Upper lobe of left lung (tissue), 6 donors: ENCODE measurements around the gene SGSM1. TPM values are rescaled to one million over a fixed set of nuclear protein-coding genes. Genes with fewer than 3 reads are reported as not detected.

Source experiments
- ATAC-seq, 2 donors: fragments of 200-7000 bp; cut with Tn5 transposase; one replicate each; pipeline ENCODE4 v1.9.1; 2022; ENCODE audit warnings: mild to moderate bottlenecking in 2 of 2, moderate library complexity in 2 of 2; ENCODE audit not compliant: low FRiP score in 2 of 2
- DNase-seq, 2 donors: peaks; one replicate each; pipeline ENCODE4 v3.0.0-alpha.2; 2019 to 2020
- H3K27ac ChIP-seq, 4 donors: fragments of 200-600 bp; sonication (generic); one replicate each; pipeline ENCODE4 v1.5.1; 2016 to 2019
- H3K27me3 ChIP-seq, 4 donors: fragments of 200-600 bp; sonication (generic); one replicate each; pipeline ENCODE4 v1.5.1; 2017 to 2019
- H3K36me3 ChIP-seq, 4 donors: fragments of 200-600 bp; sonication (generic); one replicate each; pipeline ENCODE4 v1.5.1; 2016 to 2019
- H3K4me1 ChIP-seq, 4 donors: fragments of 200-600 bp; sonication (generic); one replicate each; pipeline ENCODE4 v1.5.1; 2018 to 2019
- H3K4me3 ChIP-seq, 4 donors: fragments of 200-600 bp; sonication (generic); one replicate each; pipeline ENCODE4 v1.5.1; 2017 to 2019; ENCODE audit warnings: mild to moderate bottlenecking in 2 of 4, moderate library complexity in 1 of 4
- H3K9me3 ChIP-seq, 4 donors: fragments of 200-600 bp; sonication (generic); one replicate each; pipeline ENCODE4 v1.5.1; 2018 to 2019
- CTCF ChIP-seq, 6 experiments: fragments of 450-650 bp in 4 of 6; fragments of 200-600 bp in 2 of 6; sonication (generic) in 2 of 6; IDR thresholded peaks; one replicate each; pipeline ENCODE4 v1.5.1; 2016 to 2019; ENCODE audit warnings: antibody characterized with exemption in 6 of 6
- EP300 ChIP-seq, 4 donors: sonication (generic); formaldehyde crosslinking; IDR thresholded peaks; one replicate each; pipeline ENCODE4 v1.5.1; 2017; ENCODE audit warnings: antibody characterized with exemption in 4 of 4, control low read depth in 2 of 4
- POLR2A ChIP-seq, 4 donors: fragments of 450-650 bp; IDR thresholded peaks; one replicate each; pipeline ENCODE4 v1.5.1; 2016 to 2017; ENCODE audit warnings: antibody characterized with exemption in 4 of 4, mild to moderate bottlenecking in 2 of 4
- POLR2AphosphoS5 ChIP-seq, 2 donors: sonication (generic); formaldehyde crosslinking; IDR thresholded peaks; one replicate each; pipeline ENCODE4 v1.5.1; 2017; ENCODE audit warnings: antibody characterized with exemption in 2 of 2
- WGBS, 2 donors: methylation state at CpG; one replicate each; pipeline ENCODE4 v1.1.5; 2017 to 2018; 5-methylcytosine and 5-hydroxymethylcytosine counted together
- total RNA-seq, 6 donors: library from RNA; depleted of rRNA in 4 of 6; stranded (reverse); fragments of >200 nt in 4 of 6; gene quantifications; one replicate each; pipeline versions ENCODE4 v1.1.0 to v1.2.1, GENCODE V29; 2016 to 2021
- donor health status: DM: no; HTN: no; CAD: no; lungs with moderate emphysema.
- donor health status: DM: no; HTN: yes; CAD: no; lungs with severe emphysema.

Gene SGSM1
- total RNA-seq, 6 donors from 2014 or later: 0.76 to 4.2 (median 2.8) TPM

GRCh38 chr22:24920029-24920428 lies 114.0 kb downstream of the SGSM1 start:
- Histone ChIP-seq H3K4me3 (no peak overlapping the region), H3K36me3 (peaks cover 0 to 12% (median 0%) of the 10 kb centered on the region in 4 donors), H3K4me1 (no peaks in the 10 kb centered on the region), H3K27me3 (no peaks in the 10 kb centered on the region), H3K9me3 (no peaks in the 10 kb centered on the region), H3K27ac (no peak overlapping the region)
- TF ChIP-seq POLR2AphosphoS5 (IDR thresholded peaks at IDR 0.05) (no peak), CTCF (IDR thresholded peaks at IDR 0.05) (no peak), POLR2A (IDR thresholded peaks at IDR 0.05) (no peak), EP300 (IDR thresholded peaks at IDR 0.05) (no peak)
- ATAC-seq (no peak), DNase-seq (no peak)
- 85 to 91% methylated on average over 4 of the region's 4 CpGs for WGBS, 2 donors

GRCh38 chr22:24925586-24926427 lies 119.8 kb downstream of the SGSM1 start:
- ATAC-seq (peak in 1 of 2 donors; percentile 19), DNase-seq (no peak)
- no peak overlapping the region for H3K27ac ChIP-seq
- no peak overlapping the region for H3K4me3 ChIP-seq
- H3K4me1 ChIP-seq: no peaks in the 10 kb centered on the region
- no peaks in the 10 kb centered on the region for H3K27me3 ChIP-seq
- peaks cover 0 to 7% (median 0%) of the 10 kb centered on the region in 4 donors for H3K36me3 ChIP-seq
- TF ChIP-seq POLR2A (IDR thresholded peaks at IDR 0.05) (no peak), EP300 (IDR thresholded peaks at IDR 0.05) (no peak), POLR2AphosphoS5 (IDR thresholded peaks at IDR 0.05) (no peak), CTCF (IDR thresholded peaks at IDR 0.05) (no peak)
- peaks cover 0 to 5% (median 0%) of the 10 kb centered on the region in 4 donors for H3K9me3 ChIP-seq
- WGBS, 2 donors: 54 to 68% methylated on average over 17 of the region's 17 CpGs

- Histone ChIP-seq H3K4me1 (no peaks in the 10 kb centered on the region), H3K36me3 (peaks cover 0 to 7% (median 0%) of the 10 kb centered on the region in 4 donors), H3K27me3 (no peaks in the 10 kb centered on the region), H3K9me3 (peaks cover 0 to 5% (median 0%) of the 10 kb centered on the region in 4 donors), H3K4me3 (no peak overlapping the region), H3K27ac (no peak overlapping the region)
- TF ChIP-seq CTCF (IDR thresholded peaks at IDR 0.05) (no peak), EP300 (IDR thresholded peaks at IDR 0.05) (no peak), POLR2AphosphoS5 (IDR thresholded peaks at IDR 0.05) (no peak), POLR2A (IDR thresholded peaks at IDR 0.05) (no peak)
- ATAC-seq (no peak), DNase-seq (no peak)
- WGBS, 2 donors: 47 to 59% methylated on average over 3 of the region's 3 CpGs
These were observed 120.4 kb downstream of the SGSM1 start for GRCh38 chr22:24926428-24926725.

- 89 to 100% methylated on average over 1 of the region's 1 CpG for WGBS, 2 donors
- H3K36me3 ChIP-seq: peaks cover 0 to 7% (median 0%) of the 10 kb centered on the region in 4 donors
- no peak overlapping the region for H3K27ac ChIP-seq
- no peak for TF ChIP-seq POLR2AphosphoS5 (IDR thresholded peaks at IDR 0.05)
- no peak for TF ChIP-seq EP300 (IDR thresholded peaks at IDR 0.05)
- TF ChIP-seq POLR2A (IDR thresholded peaks at IDR 0.05): no peak
- no peak for TF ChIP-seq CTCF (IDR thresholded peaks at IDR 0.05)
- H3K4me3 ChIP-seq: no peak overlapping the region
- DNase-seq (no peak), ATAC-seq (no peak)
- no peaks in the 10 kb centered on the region for H3K4me1 ChIP-seq
- peaks cover 0 to 5% (median 0%) of the 10 kb centered on the region in 4 donors for H3K9me3 ChIP-seq
- no peaks in the 10 kb centered on the region for H3K27me3 ChIP-seq
These were observed 121.0 kb downstream of the SGSM1 start for GRCh38 chr22:24926849-24927579.
